ENCODE results near the gene MACF1.
"Not testable (repeated sequence)": the region's sequence is repeated elsewhere in the genome, so short reads cannot be mapped to it uniquely, and the experiment has no call there.

Gene MACF1

DNA sequence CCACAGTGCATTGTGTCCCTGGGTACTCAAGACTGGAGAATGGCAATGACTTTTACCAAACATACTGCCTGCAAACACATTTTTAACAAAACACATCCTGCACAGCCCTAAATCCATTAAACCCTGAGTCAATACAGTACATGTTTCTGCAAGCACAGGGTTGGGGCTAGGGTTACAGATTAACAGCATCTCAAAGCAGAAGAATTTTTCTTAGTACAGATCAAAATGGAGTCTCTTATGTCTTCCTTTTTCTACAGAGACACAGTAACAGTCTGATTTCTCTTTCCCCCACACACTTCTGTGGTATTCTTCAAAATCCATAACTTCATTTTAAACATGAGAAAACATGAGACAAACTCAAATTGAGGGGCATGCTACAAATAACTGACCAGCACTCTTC is 300.8 kb downstream of the MACF1 start:
- H3K4me3 ChIP-seq (ENCODE audit: low read depth, low read length) = no peak overlapping the region
- TF ChIP-seq, protein P1, sequence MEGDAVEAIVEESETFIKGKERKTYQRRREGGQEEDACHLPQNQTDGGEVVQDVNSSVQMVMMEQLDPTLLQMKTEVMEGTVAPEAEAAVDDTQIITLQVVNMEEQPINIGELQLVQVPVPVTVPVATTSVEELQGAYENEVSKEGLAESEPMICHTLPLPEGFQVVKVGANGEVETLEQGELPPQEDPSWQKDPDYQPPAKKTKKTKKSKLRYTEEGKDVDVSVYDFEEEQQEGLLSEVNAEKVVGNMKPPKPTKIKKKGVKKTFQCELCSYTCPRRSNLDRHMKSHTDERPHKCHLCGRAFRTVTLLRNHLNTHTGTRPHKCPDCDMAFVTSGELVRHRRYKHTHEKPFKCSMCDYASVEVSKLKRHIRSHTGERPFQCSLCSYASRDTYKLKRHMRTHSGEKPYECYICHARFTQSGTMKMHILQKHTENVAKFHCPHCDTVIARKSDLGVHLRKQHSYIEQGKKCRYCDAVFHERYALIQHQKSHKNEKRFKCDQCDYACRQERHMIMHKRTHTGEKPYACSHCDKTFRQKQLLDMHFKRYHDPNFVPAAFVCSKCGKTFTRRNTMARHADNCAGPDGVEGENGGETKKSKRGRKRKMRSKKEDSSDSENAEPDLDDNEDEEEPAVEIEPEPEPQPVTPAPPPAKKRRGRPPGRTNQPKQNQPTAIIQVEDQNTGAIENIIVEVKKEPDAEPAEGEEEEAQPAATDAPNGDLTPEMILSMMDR (IDR thresholded peaks at IDR 0.05; ENCODE audit: insufficient read depth, low read length, missing control alignments) = no peak
- CTCF ChIA-PET = no interaction called here
- DNase-seq (ENCODE audit: low read depth, low spot score) = no peak
- POLR2A ChIA-PET = no interaction called here

DNA sequence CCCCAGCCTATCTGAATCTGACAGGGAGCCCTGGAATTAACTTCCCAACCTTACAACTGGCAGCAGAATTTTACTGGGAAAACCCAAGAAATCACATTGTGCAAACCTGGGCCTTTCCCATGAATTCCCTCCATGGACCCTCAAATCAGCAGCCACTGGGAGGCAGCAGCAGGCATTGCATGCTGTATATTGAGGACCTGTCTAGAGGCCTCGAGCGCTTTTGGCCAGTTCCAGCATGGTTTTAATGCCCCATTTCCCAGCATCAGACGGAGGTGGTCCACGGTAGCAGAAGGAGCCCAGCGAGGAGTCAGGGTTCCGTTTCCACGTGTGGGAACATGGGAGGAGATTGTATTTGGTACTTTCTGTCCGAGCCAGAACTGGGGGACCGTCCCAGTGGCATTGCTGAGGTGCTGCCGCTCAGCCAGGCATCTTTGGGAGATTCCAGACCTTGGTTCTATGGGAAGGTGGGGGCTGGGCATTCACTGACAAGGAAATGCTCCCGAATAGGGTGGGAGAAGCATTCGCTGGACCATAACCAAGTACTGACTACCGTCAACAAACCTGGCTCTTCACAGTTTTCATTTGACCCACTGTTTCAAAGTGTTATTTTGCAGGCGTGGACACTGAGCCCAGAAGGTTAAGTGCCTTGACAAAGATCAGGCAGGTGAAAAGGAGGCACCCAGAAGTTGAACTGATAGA is 302.9 kb downstream of the MACF1 start:
- CTCF ChIA-PET = no interaction called here

DNA sequence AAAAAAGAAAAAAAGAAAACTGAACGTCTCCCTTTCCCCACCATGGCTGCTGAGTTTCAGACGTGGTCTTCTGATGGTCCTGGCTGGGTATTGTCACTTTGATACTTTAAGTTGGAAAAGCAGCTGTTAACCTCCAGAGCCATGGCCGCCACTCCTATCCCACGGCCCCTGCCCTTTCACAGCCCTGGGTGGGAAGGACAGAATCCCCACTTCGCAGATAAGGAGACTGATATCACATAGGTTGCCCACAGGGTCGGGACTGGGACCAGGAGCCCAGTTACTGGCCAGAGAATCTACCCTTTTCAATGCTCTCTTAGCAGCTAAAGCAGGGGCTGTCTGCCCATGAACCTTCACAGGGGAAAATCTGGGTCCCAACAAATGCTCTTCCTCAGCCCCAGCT is 303.8 kb downstream of the MACF1 start:
- POLR2A ChIA-PET = no interaction called here
- DNase-seq (ENCODE audit: low read depth, low spot score) = no peak
- CTCF ChIA-PET = interaction anchor here (1.6 kb wide), 1 partner anchor 31 kb away, joined by 7 read pairs; no protein-coding TSS in a partner anchor
- TF ChIP-seq, protein P1 (IDR thresholded peaks at IDR 0.05; ENCODE audit: insufficient read depth, low read length, missing control alignments) = no peak
- no peak overlapping the region for H3K4me3 ChIP-seq (ENCODE audit: low read depth, low read length)

More for the DNA sequence above, 302.9 kb downstream of the MACF1 start:
- no peak overlapping the region for H3K4me3 ChIP-seq (ENCODE audit: low read depth, low read length)
- TF ChIP-seq, protein P1 (IDR thresholded peaks at IDR 0.05; ENCODE audit: insufficient read depth, low read length, missing control alignments) = peak; percentile 55
- no peak for DNase-seq (ENCODE audit: low read depth, low spot score)
- POLR2A ChIA-PET = no interaction called here

DNA sequence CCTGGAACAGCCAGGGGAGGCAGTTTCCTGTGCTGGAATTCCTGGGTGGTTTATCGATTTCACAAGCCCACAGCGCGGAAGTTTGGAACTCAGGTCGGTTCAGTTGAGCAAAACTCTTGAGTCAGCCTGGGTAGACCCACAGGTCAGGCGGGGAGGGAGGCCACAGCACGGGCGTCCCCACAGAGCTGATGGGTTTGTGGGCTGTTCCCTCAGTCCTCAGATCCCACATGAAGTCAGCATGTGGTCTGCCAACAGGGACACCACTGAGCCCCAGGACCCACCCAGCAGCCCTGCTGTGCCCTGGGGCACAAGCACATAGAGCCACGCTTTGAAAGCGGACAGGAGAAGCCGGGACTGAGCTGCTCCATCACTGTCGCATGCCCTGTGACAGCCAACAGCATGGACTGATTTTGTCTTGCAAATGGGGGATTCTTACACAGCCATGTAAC is 304.4 kb downstream of the MACF1 start:
- ChIA-PET POLR2A (no interaction called here), CTCF (interaction anchor here (1.6 kb wide), 1 partner anchor 30 kb away, joined by 7 read pairs; no protein-coding TSS in a partner anchor)
- no peak for DNase-seq (ENCODE audit: low read depth, low spot score)
- H3K4me3 ChIP-seq (ENCODE audit: low read depth, low read length) = no peak overlapping the region
- TF ChIP-seq, protein P1 (IDR thresholded peaks at IDR 0.05; ENCODE audit: insufficient read depth, low read length, missing control alignments) = no peak

DNA sequence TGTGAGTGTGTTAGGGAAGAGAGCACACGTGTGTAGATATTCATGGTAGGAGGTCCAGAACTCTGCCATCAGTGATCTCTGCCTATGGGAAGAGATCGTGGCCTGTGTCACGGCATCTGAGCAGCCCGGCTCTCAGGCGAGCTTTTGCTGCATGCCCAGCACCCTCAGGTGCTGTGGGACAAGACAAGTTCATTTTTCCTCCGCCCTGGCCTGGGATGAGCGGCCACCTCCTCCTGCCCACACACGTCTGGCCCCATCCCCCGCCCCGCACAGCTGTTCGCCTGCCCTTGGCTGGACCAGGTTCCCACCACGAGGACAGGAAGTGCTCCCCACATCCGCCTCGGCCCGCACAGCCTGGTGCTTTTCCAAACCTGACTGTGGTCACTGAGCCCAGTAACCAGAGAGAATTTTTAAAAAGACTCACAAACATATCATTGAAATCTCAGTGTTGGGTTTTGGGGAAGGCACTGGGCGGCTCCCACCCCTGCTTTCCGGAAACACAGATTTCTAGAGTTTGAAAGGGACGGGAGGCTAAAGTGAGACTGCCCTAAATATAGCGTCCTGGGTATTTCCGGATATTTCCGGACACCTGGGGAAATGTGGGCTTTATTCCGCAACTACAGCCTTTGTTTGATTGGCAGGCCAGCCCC is 305.0 kb downstream of the MACF1 start:
- POLR2A ChIA-PET = no interaction called here
- CTCF ChIA-PET = interaction anchor here (1.6 kb wide), 1 partner anchor 29 kb away, joined by 7 read pairs; no protein-coding TSS in a partner anchor

DNA sequence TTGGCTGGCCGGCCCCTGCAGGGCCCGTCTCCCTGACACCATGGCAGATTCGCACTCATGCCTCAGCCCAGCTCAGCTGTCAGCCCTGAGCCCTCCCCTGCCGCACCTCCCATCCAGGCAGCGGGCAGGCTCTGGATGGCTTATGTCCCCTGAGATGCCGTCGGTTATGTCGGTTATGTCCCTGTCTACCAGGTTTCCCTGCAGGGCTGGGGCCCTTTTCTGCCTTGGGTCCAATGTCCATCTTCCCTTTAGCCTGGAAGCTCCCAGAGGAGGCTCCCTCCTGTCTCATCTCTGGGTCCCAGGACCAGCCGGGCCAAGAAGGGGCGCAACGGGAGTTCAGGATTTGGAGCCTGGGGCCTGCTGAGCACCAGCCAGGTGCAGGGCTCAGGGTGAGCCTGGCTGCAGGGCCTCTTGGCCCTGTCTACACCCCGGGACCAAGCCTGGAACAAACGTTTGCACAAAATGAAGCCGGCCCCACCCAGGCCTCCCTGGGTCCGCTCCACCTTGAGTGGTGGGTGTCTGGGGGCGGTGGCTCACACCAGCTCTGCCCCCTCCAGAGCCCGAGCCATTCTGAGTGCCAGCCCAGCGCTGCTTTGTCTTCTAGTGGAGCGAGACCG is 306.2 kb downstream of the MACF1 start:
- POLR2A ChIA-PET; DNase-seq (ENCODE audit: low read depth, low spot score); CTCF ChIA-PET; H3K4me3 ChIP-seq (ENCODE audit: low read depth, low read length): not testable (repeated sequence)

More for the DNA sequence above, 305.0 kb downstream of the MACF1 start:
- H3K4me3 ChIP-seq (ENCODE audit: low read depth, low read length) = no peak overlapping the region
- TF ChIP-seq, protein P1 (IDR thresholded peaks at IDR 0.05; ENCODE audit: insufficient read depth, low read length, missing control alignments) = no peak
- no peak for DNase-seq (ENCODE audit: low read depth, low spot score)

DNA sequence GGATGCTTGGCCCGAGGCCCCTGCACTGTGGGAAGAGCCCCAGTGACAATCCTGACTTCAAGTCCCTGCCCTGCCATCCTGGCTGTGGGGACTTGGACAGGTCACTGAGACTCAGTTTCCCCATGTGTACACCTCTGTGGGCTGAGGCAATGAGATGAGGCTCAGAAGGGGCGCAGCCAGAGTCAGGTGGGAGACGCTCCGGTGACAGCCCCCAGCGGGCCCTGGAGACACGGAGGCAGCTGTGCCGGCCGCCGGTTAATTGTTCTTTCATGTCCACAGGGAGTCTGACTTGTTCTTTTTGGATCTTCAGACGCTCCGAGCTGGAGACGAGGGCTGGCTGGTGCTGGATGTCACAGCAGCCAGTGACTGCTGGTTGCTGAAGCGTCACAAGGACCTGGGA is 307.0 kb downstream of the MACF1 start:
- DNase-seq (ENCODE audit: low read depth, low spot score); H3K4me3 ChIP-seq (ENCODE audit: low read depth, low read length); CTCF ChIA-PET; POLR2A ChIA-PET: not testable (repeated sequence)

DNA sequence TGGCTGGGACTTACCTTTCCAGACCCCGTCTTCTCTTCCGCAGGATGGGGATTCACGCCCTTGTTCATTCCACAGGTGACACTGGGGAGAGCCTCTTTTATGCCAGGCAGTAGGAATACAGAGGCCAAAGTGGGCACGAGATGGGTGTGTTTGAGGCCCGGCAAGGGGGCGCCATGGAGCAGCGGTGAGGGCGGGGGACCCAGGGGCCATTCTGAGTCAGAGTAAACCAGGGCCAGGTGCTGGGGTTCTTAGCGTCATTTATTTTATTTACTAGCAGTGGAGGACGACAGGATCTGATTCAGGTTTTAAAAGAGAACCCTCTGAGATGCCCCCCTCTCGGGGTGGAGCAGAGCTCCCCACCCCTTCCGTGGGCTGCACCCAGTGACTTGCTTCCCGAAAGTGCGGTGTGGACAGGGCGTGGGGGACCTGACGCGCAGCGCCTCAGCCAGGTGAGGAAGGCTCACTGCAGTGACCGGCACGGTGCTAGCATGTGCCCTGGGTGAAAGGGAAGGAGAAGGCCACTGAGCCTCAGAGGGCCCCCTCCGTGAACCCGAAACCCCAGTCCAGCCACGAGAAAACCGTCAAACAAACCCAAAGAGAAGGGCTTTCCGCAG is 307.8 kb downstream of the MACF1 start:
- POLR2A ChIA-PET; H3K4me3 ChIP-seq (ENCODE audit: low read depth, low read length); DNase-seq (ENCODE audit: low read depth, low spot score); CTCF ChIA-PET: not testable (repeated sequence)

DNA sequence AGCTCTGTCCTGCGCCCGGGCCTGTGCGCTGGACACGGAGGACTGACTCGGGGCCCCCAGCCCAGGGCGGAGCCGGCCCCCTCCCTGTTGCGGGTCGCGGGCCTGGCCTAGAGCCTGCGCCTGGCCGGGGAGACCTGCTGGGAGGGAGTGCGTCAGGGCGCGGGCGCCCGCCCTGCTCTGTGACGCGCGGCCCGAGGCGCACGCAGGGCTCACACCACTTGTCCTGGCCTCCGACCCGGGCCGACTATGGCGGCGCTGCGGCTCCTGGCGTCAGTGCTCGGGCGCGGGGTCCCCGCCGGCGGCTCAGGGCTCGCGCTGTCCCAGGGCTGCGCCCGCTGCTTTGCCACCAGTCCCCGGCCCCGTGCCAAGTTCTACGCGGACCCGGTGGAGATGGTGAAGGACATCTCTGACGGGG is 310.2 kb downstream of the MACF1 start:
- POLR2A ChIA-PET = not testable (repeated sequence)

More for the DNA sequence above, 310.2 kb downstream of the MACF1 start:
- CTCF ChIA-PET; DNase-seq (ENCODE audit: low read depth, low spot score); H3K4me3 ChIP-seq (ENCODE audit: low read depth, low read length): not testable (repeated sequence)

Data from AG04449 (cell line).